AG20443 (cell line): ENCODE results near the gene DLG2.
A peak's percentile ranks its signal among the peaks of the same experiment; 100 is the strongest.
"Not testable (repeated sequence)": the region's sequence is repeated elsewhere in the genome, so short reads cannot be mapped to it uniquely, and the experiment has no call there.

Source experiments
- DNase-seq: peaks from one replicate; pipeline ENCODE4 v3.0.0; 2012; ENCODE audit warnings: low spot score, mixed read lengths

Gene DLG2

GRCh38 chr11:85316967-85317366 lies 310.2 kb downstream of the DLG2 start:
- no peak for DNase-seq

GRCh38 chr11:85313741-85314140 lies 313.4 kb downstream of the DLG2 start:
- no peak for DNase-seq

DNA sequence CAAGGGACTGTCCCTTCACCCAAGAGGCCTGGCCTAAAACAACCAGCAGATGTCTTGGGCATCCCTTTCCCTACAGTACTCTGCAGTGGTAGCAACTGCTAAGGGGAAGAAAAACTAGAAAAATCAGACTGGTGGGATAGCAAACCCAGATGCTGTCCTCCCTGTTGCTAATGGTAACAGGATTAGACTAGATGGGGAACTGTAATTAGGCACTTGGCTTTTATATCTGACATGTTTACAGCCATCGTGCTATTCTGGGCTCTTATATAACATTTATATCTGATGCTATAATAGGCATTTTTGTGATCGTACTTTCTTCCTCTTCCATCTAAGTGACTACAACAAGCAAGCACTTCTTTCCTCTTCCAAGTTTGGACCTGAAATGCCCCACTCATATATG lies 316.7 kb downstream of the DLG2 start:
- DNase-seq = no peak

- DNase-seq = peak; percentile 26
Observed at GRCh38 chr11:85307366-85307765, 319.8 kb downstream of the DLG2 start.

DNA sequence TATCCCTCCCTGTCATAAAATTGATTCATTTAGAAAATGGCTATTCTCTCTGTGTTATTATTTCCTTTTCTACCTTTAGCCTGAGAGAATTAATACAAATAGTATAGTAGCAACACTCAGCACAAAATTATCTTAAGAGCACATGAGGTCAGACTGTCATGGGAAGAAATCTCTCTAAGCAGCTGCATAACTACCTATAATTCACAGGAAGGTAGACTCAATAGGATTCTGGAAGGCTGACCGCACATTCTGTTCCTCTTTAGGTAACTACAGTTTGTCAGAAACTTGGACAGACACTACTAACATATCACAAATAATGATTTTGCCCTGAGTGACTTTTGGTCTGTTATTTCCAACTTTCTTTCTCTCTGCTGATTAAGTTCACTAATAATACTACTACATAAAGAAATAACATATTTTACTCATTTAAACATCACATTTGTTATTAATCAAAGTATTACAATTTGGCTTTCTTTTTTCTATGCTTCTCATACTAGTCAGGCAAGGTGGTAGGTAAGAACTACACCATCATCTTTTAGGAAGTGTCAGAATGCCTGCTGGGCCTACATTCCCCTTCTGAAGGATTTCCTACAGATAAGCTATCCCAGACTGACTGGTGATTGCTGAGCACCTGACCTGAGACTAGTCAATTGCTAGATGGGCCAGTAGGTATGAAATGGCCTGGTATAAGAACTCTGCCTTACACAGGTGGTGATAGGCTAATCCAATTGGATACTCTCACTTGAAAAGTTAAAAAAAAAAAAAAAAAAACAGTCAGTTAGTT lies 325.1 kb downstream of the DLG2 start:
- DNase-seq = no peak

DNA sequence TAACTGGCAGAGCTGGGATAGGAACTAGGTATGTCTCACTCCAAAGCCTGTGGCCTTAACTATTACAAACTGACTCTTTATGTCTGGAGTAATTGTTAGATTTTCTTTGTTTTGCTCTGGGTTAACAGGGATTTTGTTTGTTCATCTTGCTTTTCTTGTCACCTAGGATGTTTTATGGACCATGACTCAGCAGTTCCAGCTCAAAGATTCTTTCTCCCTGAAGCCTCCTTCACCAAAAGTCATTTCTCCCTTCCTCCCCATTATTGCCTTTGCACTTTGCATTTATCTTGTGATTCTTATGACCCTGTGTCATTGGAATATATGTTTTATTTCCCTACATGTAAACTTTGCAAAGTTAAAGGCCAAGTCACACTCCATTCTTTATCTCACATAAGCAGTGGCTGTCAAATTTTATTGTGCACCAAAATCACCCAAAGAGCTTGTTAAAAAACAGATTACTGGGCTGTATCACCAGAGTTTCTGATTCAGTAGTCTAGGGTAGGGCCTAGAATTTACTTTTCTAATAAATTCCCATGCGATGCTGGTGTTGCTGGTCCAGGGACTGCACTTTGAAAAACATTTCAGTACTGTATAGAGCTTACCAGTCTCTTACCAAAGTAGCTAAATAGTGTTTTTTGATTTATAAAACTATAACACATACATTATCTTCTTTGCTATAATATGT lies 327.7 kb downstream of the DLG2 start:
- DNase-seq = peak; percentile 14

GRCh38 chr11:85295694-85296271 lies 331.4 kb downstream of the DLG2 start:
- DNase-seq = no peak

DNA sequence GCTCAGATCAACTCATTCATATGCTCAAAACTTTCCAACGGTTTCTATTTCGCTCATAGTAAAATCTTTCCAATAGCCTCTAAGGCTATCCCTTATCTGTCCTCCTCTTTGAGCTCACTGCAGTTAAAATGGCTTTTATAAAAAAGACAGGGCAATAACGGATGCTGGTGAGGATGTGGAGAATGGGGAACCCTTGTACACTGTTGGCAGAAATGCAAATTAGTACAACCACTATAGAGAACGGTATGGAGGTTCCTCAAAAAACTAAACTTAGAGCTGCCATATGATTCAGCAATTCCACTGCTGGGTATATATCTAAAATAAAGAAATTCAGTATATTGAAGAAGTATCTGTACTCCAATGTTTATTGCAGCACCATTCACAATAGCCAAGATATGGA lies 345.6 kb downstream of the DLG2 start:
- DNase-seq = no peak

DNA sequence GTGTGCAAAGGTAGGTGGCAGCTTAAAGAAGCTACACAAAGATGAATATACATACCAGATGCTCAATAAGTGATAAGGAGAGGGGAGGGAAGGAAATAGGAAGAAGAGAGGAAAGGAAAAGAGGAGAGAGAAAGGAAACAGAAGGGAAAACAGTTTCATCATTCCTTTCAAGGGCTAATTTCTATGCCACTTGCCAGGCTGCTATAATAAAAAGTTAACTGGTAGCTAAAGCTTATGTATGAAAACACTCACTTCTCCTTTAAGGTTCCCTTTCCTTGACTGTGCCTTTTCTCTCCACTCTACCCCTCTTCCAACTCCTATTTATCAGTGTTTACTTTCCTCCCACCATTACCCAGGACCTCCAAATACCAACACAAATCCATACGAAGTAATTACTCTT lies 347.9 kb downstream of the DLG2 start:
- no peak for DNase-seq

DNA sequence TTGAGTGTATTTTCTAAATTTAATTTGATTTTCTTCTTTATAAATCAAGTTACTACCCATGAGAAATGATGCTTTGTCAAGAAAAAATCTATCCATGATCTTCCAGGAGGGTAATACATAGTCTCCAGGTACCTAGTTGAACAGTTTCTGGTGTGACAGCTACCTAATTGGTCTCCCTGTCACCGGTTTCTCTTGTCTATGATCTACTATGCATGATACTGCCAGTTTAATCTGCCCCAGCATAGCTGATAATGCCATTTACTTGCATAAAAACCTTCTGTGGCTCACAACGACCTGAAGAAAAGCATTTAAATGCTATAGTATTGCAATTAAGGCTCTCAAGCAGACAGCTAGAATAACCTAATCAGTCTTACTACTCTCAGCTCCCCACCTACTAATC lies 349.5 kb downstream of the DLG2 start:
- DNase-seq = no peak

DNA sequence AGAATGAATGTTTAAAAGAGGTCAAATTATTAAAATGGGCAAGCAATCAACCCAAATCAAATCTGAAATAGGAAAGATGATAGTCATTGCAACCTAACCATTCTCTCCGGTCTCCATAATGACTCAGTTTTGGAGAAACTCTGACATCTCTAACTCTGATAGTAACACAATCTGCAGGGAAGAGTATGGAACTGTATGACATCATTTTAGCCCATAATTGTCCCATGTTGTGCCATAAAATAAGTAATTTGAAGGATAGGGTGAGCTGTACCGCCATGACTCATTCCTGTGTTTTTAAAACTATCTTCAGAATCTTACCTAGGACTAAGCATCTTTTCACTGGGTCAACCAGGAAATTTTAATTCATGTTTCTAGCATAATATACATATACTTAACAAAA lies 350.8 kb downstream of the DLG2 start:
- DNase-seq = no peak

- not testable (repeated sequence) for DNase-seq
Observed at GRCh38 chr11:85270315-85270714, 356.8 kb downstream of the DLG2 start.

- no peak for DNase-seq
Observed at GRCh38 chr11:85269109-85269508, 358.0 kb downstream of the DLG2 start.

GRCh38 chr11:85266646-85267045 lies 360.5 kb downstream of the DLG2 start:
- no peak for DNase-seq

DNA sequence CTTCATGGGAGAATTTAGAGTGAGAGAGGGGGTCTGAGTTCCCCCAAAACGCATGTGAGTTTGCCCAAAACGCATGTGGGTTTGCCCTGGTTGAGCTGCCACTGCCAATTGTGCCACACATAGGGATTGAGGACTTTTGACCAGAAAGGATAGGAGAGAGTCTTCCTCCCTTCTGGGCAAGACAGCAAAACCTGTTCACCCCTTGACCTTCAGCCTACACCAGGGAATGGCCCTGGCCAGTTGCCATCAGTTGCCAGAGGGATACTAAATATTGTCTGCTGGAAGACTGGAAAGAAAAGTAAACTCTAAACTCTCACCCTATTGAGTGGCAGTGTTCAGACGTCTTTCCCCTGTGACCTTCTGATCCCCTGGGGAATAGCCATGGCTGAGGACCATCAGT lies 363.8 kb downstream of the DLG2 start:
- no peak for DNase-seq

DNA sequence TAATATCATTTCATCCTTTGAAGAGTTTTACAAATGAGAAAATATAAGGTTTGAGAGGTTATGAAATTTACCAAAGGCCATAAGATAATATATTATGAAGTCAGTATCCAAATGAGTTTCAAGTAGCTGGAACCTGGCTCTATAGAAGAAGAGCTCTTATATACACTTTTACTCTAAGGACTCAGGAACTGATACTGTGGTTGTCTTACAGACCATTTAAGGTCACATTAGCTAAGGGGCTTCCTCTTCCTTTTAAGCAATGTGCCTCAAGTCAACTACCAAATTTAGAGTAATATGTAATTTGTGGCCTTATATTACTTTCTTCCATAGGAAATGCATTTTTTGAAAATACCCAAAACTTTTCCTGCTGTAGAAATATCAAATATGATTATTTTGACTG lies 369.3 kb downstream of the DLG2 start:
- no peak for DNase-seq

DNA sequence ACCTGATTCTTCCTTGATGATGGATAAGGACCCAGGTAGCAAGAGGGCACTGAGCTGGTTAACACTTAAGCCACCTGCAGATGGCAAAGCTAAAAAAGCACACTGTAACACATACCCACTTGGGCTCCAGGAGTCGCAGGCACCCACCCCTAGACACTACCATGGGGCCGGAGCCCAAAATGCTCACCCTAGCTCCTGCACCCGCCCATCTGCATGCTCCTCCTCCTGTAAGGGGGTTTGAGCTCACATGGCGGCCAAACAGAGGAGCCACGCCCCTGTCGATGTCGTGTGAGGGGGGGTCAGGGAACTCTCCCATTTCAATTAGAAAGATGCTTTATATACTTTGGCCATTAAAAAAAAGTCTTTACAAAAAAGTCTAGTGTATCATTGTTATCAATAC lies 370.7 kb downstream of the DLG2 start:
- DNase-seq = no peak

DNA sequence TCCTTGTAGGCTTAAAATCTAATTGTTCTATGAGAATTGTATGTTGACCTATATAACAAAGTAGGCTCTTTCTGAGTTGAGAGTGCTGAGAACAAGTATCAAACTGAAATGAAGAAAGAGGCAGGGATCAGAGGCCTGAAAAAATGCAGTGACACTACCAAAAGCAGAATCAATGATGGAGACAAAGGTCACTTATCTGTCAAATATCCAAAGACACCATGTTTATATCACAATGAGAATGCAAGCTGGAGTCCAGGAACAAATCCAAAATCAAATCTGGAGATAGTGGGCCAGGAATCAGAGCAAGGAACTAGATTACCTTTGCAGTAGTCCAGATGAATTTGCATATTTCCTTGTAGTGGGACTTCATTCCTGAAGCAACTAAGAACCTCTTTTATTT lies 377.7 kb downstream of the DLG2 start:
- no peak for DNase-seq

DNA sequence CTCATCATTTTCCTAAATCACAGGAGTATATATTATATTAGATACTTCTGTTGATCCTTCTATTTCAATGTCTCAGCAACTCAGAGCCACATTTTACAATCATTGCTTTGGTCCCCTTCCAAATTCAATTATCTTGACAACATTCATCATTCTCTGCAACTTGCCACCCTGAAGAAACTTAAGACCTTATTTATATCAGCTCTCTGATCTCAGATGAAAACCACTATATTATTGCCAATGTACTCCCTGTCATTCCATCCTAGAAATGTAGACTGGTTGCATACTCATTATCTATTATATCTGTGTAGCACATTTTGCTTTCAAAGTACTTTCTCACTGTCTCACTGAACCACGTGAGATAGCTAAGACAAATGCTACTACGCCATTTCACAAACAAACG lies 379.3 kb downstream of the DLG2 start:
- DNase-seq = no peak

GRCh38 chr11:85238906-85239305 lies 388.2 kb downstream of the DLG2 start:
- DNase-seq = no peak

DNA sequence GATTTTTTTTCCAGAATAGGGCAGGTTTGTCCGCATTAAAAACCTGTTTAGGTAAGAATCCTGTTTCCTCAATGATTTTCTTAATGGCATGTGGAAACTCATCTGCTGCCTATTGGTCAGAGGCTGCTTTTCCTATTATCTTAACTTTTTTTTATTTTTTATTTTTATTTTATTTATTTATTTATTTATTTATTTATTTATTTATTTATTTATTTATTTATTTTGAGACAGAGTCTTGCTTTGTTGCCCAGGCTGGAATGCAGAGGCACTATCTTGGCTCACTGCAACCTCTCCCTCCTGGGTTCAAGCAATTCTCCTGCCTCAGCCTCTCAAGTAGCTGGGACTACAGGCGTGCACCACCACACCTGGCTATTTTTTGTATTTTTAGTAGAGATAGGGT lies 389.1 kb downstream of the DLG2 start:
- DNase-seq = not testable (repeated sequence)

- DNase-seq = no peak
Observed at GRCh38 chr11:85236211-85236610, 390.9 kb downstream of the DLG2 start.

DNA sequence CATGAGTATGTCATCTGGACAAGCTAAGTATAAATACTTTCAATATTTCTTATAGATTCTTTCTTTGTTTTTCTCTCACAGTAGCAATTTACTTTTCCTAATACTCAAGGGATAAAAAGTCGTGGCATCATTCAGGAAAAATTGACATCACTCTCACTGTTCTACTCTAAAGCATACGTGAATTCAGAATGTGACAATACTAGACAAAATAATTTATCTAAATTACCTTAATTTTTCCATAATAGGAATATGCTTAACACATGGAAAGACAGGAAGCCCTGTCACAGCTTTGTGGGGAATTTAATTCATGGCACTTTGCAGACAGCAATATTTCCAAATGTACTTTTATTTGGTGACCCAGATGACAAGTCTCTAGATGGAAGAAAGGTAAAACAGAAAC lies 394.6 kb downstream of the DLG2 start:
- DNase-seq = no peak
